T-cell (primary cell): ENCODE data around the gene FHOD3. TPM values are rescaled to one million over a fixed set of nuclear protein-coding genes. Genes with fewer than 3 reads are reported as not detected.

Source experiments
- ATAC-seq, 4 experiments: fragments of 200-7000 bp in 3 of 4; fragments of 150-1000 bp in 1 of 4; cut with Tn5 transposase; replicated peaks in 1 of 4; 1 replicate in 3 of 4; 2 replicates in 1 of 4; pipeline ENCODE4 v1.10.0; 2021; ENCODE audit warnings: moderate library complexity in 3 of 4, mild to moderate bottlenecking in 2 of 4, moderate number of reproducible peaks in 1 of 4
- CTCF ChIA-PET, 2 donors: fragments of 300-600 bp; sonication (Branson Sonifier 250); formaldehyde crosslinking; loops; one replicate each; lab custom pipeline; 2022; ENCODE audit warnings: antibody characterized with exemption in 2 of 2; lab: Charles Lee
- POLR2A ChIA-PET, 2 donors: fragments of 300-600 bp; sonication (Branson Sonifier 250); formaldehyde crosslinking; loops; one replicate each; lab custom pipeline; 2022; ENCODE audit warnings: antibody characterized with exemption in 2 of 2; lab: Charles Lee
- DNase-seq, 35 experiments: peaks; one replicate each; pipeline versions ENCODE4 v3.0.0 to v3.0.0-alpha.2; 2013 to 2023
- H3K27ac ChIP-seq: one replicate; pipeline ENCODE4 v1.5.1; 2013; ENCODE audit warnings: low read length
- H3K27me3 ChIP-seq, 2 experiments: replicated peaks in 1 of 2; 1 replicate in 1 of 2; 2 replicates in 1 of 2; pipeline versions ENCODE4 v1.6.1 to v1.7.0; 2013; ENCODE audit warnings: low read length in 1 of 2, mixed read lengths in 1 of 2; ENCODE audit not compliant: control insufficient read depth in 2 of 2, insufficient read depth in 2 of 2; ENCODE audit errors: extremely low read depth in 1 of 2
- H3K36me3 ChIP-seq, 2 donors: 1 replicate in 1 of 2; 2 replicates in 1 of 2; pipeline versions ENCODE4 v1.6.1 to v1.7.0; 2013; ENCODE audit warnings: low read length in 1 of 2; ENCODE audit not compliant: control insufficient read depth in 2 of 2, insufficient read depth in 1 of 2; ENCODE audit errors: extremely low read depth in 1 of 2
- H3K4me1 ChIP-seq, 2 experiments: 1 replicate in 1 of 2; 2 replicates in 1 of 2; pipeline versions ENCODE4 v1.6.1 to v1.7.0; 2013; ENCODE audit warnings: low read length in 2 of 2, mixed read lengths in 1 of 2; ENCODE audit not compliant: insufficient read depth in 2 of 2, control insufficient read depth in 1 of 2; ENCODE audit errors: extremely low read depth in 1 of 2
- H3K4me3 ChIP-seq, 2 donors: 1 replicate in 1 of 2; 2 replicates in 1 of 2; pipeline versions ENCODE4 v1.5.1 to v1.7.0; 2013; ENCODE audit warnings: mild to moderate bottlenecking in 2 of 2, low read length in 1 of 2, moderate library complexity in 1 of 2; ENCODE audit not compliant: control insufficient read depth in 1 of 2; ENCODE audit errors: extremely low read depth in 1 of 2
- H3K9me3 ChIP-seq: 2 replicates; pipeline ENCODE4 v1.7.0; 2013
- H3K27ac Mint-ChIP-seq, 2 donors: one replicate each; pipeline ENCODE4 v1.8.0; 2020 to 2021; ENCODE audit warnings: mild to moderate bottlenecking in 2 of 2, mixed read lengths in 2 of 2
- H3K27me3 Mint-ChIP-seq, 2 donors: one replicate each; pipeline ENCODE4 v1.8.0; 2021 to 2022; ENCODE audit warnings: mixed read lengths in 2 of 2
- H3K36me3 Mint-ChIP-seq: one replicate; pipeline ENCODE4 v1.8.0; 2021; ENCODE audit warnings: mixed read lengths
- H3K4me1 Mint-ChIP-seq, 3 donors: one replicate each; pipeline ENCODE4 v1.8.0; 2020 to 2022; ENCODE audit warnings: mixed read lengths in 3 of 3, mild to moderate bottlenecking in 1 of 3
- H3K4me3 Mint-ChIP-seq, 3 donors: one replicate each; pipeline ENCODE4 v1.8.0; 2020 to 2022; ENCODE audit warnings: mild to moderate bottlenecking in 3 of 3, mixed read lengths in 3 of 3, moderate library complexity in 3 of 3
- H3K9me3 Mint-ChIP-seq, 3 donors: one replicate each; pipeline ENCODE4 v1.8.0; 2020 to 2022; ENCODE audit warnings: mixed read lengths in 3 of 3
- WGBS: methylation state at CpG from one replicate; pipeline ENCODE4 v1.1.5; 2013; ENCODE audit warnings: missing lambda C conversion rate; ENCODE audit not compliant: insufficient coverage; 5-methylcytosine and 5-hydroxymethylcytosine counted together
- total RNA-seq, 35 experiments: library from RNA in 6 of 35; stranded (reverse) in 6 of 35; fragments of 120-200 nt in 1 of 35; gene quantifications; one replicate each; pipeline versions ENCODE4 v1.2.1 to v1.2.4 and lab custom pipeline; 2013 to 2026

Gene FHOD3
- total RNA-seq, 5 donors from 2014 or later (not counting 1 experiment from before 2014, with no cell fraction given) = 0.06 TPM; not detected in 4

DNA sequence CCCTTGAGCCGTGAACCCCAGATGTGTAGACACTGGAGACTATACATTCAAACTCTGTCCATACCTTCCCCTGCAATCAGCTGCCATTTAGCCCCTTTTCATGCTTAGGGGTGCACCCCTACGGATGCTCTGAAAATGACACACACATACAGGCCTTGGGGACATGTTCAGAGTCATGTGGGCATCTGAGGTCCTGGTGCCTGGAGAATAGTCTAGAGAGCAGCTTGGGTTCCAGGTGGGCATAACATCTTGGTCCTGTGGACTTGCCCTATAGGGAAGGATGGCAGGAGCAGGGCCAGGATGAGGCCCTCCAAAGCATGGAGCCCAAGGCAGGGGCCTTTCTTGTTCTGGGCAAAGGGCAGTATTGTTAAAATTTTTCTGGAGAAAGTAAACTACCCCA, 9.9 kb upstream of the FHOD3 start:
- peaks cover 0 to 4% (median 0%) of the 10 kb centered on the region in 3 donors for H3K9me3 Mint-ChIP-seq
- WGBS = 50% methylated on average over 1 of the region's 2 CpGs
- ATAC-seq (no peak), DNase-seq (no peak)
- H3K27me3 Mint-ChIP-seq = peaks cover 15 to 22% of the 10 kb centered on the region in 2 donors
- peaks cover 2 to 5% (median 2%) of the 10 kb centered on the region in 3 donors for H3K4me1 Mint-ChIP-seq
- CTCF ChIA-PET = interaction anchor here (0.7 to 5.4 kb wide), 4 partner anchors 192 to 947 kb away, joined by 3 to 42 read pairs (median 7); no protein-coding TSS in a partner anchor
- no peak overlapping the region for H3K27ac Mint-ChIP-seq
- Histone ChIP-seq H3K27ac (no peak overlapping the region), H3K4me3 (no peak overlapping the region), H3K36me3 (no peaks in the 10 kb centered on the region), H3K27me3 (peaks cover 0 to 21% of the 10 kb centered on the region in 2 experiments), H3K9me3 (no peaks in the 10 kb centered on the region), H3K4me1 (no peaks in the 10 kb centered on the region)
- no peak overlapping the region for H3K4me3 Mint-ChIP-seq
- POLR2A ChIA-PET = no interaction called here
- H3K36me3 Mint-ChIP-seq = no peaks in the 10 kb centered on the region

- H3K36me3 Mint-ChIP-seq = no peaks in the 10 kb centered on the region
- ChIA-PET POLR2A (no interaction called here), CTCF (no interaction called here)
- no peak overlapping the region for H3K27ac ChIP-seq
- no peak overlapping the region for H3K27ac Mint-ChIP-seq
- H3K9me3 ChIP-seq = no peaks in the 10 kb centered on the region
- no peak overlapping the region for H3K4me3 ChIP-seq
- no peak overlapping the region for H3K4me3 Mint-ChIP-seq
- H3K9me3 Mint-ChIP-seq = peaks cover 0 to 4% (median 0%) of the 10 kb centered on the region in 3 donors
- DNase-seq (no peak), ATAC-seq (no peak)
- H3K27me3 ChIP-seq = peaks cover 2 to 17% of the 10 kb centered on the region in 2 experiments
- H3K27me3 Mint-ChIP-seq = peaks cover 13 to 22% of the 10 kb centered on the region in 2 donors
- peaks cover 2 to 5% (median 2%) of the 10 kb centered on the region in 3 donors for H3K4me1 Mint-ChIP-seq
- H3K4me1 ChIP-seq = no peaks in the 10 kb centered on the region
- H3K36me3 ChIP-seq = no peaks in the 10 kb centered on the region
Measured at GRCh38 chr18:36288689-36289088, 8.8 kb upstream of the FHOD3 start.

DNA sequence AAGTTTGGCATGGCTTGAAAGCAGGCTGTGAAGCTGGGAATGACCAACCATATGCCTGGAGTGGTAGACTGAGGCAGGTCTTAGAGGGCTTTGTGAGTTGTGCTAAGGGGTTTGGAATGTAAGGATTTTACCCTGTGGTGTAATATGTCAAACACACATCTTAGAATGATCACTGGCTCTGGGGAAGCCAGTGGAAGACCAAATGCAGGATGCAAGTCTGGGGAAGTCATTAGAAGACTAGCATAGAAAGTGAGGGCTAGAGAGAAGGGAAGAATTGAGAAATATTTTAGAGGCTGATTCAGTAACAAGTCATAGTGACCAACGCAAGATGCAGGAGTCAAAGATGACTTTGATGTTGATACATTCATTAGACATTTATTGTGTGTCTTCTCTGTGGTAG, 3.5 kb upstream of the FHOD3 start:
- no peak for ATAC-seq
- H3K36me3 ChIP-seq = no peaks in the 10 kb centered on the region
- CTCF ChIA-PET = no interaction called here

DNA sequence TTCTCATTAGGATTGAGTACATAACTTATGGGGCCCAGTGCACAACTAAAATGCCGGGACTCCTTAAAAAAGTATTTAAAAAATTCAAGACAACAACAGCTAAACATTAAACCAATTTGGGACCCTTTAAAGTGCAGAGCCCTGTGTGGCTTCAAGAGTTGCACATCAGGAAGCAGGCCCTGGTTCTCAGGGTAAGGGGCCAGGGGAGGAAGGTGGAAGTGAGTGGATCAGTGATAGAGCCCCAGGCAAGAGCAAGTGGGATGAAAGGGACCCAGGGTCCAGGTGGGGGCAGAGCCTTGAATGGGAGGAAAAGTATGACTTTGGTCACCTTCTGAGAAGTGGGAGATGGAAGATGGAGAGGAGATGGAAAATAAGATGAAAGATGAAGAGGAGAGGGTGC, 2.3 kb upstream of the FHOD3 start:
- CTCF ChIA-PET = no interaction called here
- Mint-ChIP-seq H3K36me3 (no peaks in the 10 kb centered on the region), H3K9me3 (no peaks in the 10 kb centered on the region), H3K27ac (no peak overlapping the region), H3K4me1 (peaks cover 0 to 2% (median 2%) of the 10 kb centered on the region in 3 donors), H3K4me3 (no peak overlapping the region), H3K27me3 (peaks cover 18 to 22% of the 10 kb centered on the region in 2 donors)
- Histone ChIP-seq H3K4me1 (peaks cover 0 to 15% of the 10 kb centered on the region in 2 experiments), H3K9me3 (no peaks in the 10 kb centered on the region), H3K36me3 (no peaks in the 10 kb centered on the region), H3K27me3 (peaks cover 26 to 32% of the 10 kb centered on the region in 2 experiments), H3K27ac (no peak overlapping the region), H3K4me3 (no peak overlapping the region)
- POLR2A ChIA-PET = no interaction called here
- WGBS = no CpG with 5 or more reads among the region's 1 CpG
- DNase-seq (no peak), ATAC-seq (no peak)

More for the DNA sequence above, 3.5 kb upstream of the FHOD3 start:
- Histone ChIP-seq H3K27ac (no peak overlapping the region), H3K4me3 (no peak overlapping the region), H3K4me1 (peaks cover 0 to 15% of the 10 kb centered on the region in 2 experiments), H3K27me3 (peaks cover 18 to 27% of the 10 kb centered on the region in 2 experiments), H3K9me3 (no peaks in the 10 kb centered on the region)
- Mint-ChIP-seq H3K9me3 (no peaks in the 10 kb centered on the region), H3K4me3 (no peak overlapping the region), H3K4me1 (peaks cover 0 to 2% (median under 1%) of the 10 kb centered on the region in 3 donors), H3K36me3 (no peaks in the 10 kb centered on the region), H3K27ac (no peak overlapping the region), H3K27me3 (peaks cover 8 to 12% of the 10 kb centered on the region in 2 donors)
- 71% methylated on average over 1 of the region's 1 CpG for WGBS
- POLR2A ChIA-PET = no interaction called here
- DNase-seq = no peak

DNA sequence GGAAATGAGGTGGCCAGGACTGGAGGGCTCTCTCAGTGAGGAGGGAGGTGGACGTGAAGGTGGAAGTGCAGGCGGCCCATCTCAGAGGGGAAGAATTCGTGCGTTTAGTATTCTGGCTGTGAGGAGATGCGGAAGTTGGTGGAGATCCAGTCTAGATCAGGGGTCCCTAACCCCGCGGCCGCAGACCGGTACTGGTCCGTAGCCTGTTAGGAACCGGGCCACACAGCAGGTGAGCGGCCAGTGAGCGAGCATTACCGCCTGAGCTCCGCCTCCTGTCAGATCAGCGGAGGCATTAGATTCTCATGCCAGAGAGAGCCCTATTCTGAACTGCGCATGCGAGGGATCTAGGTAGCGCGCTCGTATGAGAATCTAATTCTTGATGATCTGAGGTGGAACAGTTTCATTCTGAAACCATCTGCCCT, 1.6 kb upstream of the FHOD3 start:
- WGBS = 45% methylated on average over 13 of the region's 21 CpGs
- H3K4me1 Mint-ChIP-seq = peaks cover 0 to 2% (median 2%) of the 10 kb centered on the region in 3 donors

DNA sequence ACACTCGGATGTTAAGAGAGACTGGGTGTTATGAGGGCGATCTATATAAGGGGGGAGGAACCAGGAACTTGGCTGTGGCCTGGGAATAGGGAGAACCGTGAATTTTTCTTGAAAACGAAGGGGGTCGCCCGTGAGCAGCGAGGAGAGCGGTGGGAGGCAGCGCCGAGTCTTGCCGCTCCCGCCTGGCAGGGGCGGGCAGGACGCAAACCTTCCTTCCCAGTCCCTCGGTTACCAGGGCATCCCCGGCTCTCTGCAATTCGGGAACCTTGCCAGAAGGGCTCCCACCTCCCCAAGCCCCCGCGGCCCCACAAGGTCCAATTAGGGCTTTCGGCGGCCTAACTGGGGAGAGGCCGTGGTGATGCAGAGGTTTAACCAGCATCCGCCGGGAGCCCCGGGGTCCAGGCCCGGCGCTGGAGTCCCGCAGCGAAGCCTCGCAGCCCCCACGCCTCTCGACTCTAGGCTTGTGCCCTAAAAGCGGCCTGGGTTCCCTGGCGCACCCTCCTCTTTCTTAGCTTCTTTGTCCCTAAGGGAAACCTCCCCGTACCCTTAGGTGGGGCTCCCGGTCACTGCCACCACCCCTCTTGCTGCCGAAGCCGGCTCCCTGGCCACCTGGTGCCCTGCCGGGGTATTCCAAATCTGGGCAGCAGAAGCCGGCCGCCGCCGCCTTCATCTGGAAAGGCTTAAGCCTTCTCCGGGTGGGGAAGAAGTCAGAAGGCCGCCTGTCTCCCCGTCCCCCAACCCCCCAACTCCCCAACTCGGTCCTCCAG, 680 bp upstream of the FHOD3 start:
- DNase-seq (no peak), ATAC-seq (peak in 3 of 4 experiments; percentile 17 to 29 (median 18))
- Histone ChIP-seq H3K27ac (no peak overlapping the region), H3K36me3 (no peaks in the 10 kb centered on the region), H3K9me3 (no peaks in the 10 kb centered on the region), H3K4me3 (peak overlapping the region in 1 of 2 donors; percentile 6), H3K4me1 (peaks cover 0 to 15% of the 10 kb centered on the region in 2 experiments), H3K27me3 (peaks cover 26 to 37% of the 10 kb centered on the region in 2 experiments)
- POLR2A ChIA-PET = no interaction called here
- Mint-ChIP-seq H3K4me3 (no peak overlapping the region), H3K27me3 (peaks cover 25 to 30% of the 10 kb centered on the region in 2 donors), H3K36me3 (no peaks in the 10 kb centered on the region), H3K27ac (no peak overlapping the region), H3K9me3 (no peaks in the 10 kb centered on the region), H3K4me1 (peaks cover 0 to 2% (median 2%) of the 10 kb centered on the region in 3 donors)
- 3% methylated on average over 42 of the region's 47 CpGs for WGBS
- CTCF ChIA-PET = interaction anchor here in 1 of 2 donors (0.6 kb wide), 2 partner anchors 252 to 1005 kb away, joined by 5 to 8 read pairs; no protein-coding TSS in a partner anchor

More for the DNA sequence above, 1.6 kb upstream of the FHOD3 start:
- Mint-ChIP-seq H3K9me3 (no peaks in the 10 kb centered on the region), H3K27ac (no peak overlapping the region), H3K36me3 (no peaks in the 10 kb centered on the region), H3K27me3 (peaks cover 25 to 29% of the 10 kb centered on the region in 2 donors), H3K4me3 (no peak overlapping the region)
- DNase-seq = no peak
- no peaks in the 10 kb centered on the region for H3K36me3 ChIP-seq
- no peaks in the 10 kb centered on the region for H3K9me3 ChIP-seq
- ATAC-seq = no peak
- H3K4me3 ChIP-seq = no peak overlapping the region
- ChIA-PET POLR2A (no interaction called here), CTCF (no interaction called here)
- peaks cover 26 to 36% of the 10 kb centered on the region in 2 experiments for H3K27me3 ChIP-seq
- peaks cover 0 to 15% of the 10 kb centered on the region in 2 experiments for H3K4me1 ChIP-seq
- no peak overlapping the region for H3K27ac ChIP-seq
